Loucy (cell line): ENCODE measurements around the gene STK36.

Experiments
- EZH2phosphoT487 ChIP-seq: fragments of 200-600 bp; IDR thresholded peaks from 2 replicates; pipeline ENCODE4 v1.6.1; 2018; ENCODE audit warnings: antibody characterized with exemption, mild to moderate bottlenecking, moderate library complexity, borderline replicate concordance
- TF ChIP-seq, protein P1 (sequence below): fragments of 200-600 bp; sonication (generic); conservative IDR thresholded peaks from 2 replicates; pipeline ENCODE4 v1.5.1; 2014; ENCODE audit warnings: mild to moderate bottlenecking, antibody characterized with exemption, low read length

DNA sequence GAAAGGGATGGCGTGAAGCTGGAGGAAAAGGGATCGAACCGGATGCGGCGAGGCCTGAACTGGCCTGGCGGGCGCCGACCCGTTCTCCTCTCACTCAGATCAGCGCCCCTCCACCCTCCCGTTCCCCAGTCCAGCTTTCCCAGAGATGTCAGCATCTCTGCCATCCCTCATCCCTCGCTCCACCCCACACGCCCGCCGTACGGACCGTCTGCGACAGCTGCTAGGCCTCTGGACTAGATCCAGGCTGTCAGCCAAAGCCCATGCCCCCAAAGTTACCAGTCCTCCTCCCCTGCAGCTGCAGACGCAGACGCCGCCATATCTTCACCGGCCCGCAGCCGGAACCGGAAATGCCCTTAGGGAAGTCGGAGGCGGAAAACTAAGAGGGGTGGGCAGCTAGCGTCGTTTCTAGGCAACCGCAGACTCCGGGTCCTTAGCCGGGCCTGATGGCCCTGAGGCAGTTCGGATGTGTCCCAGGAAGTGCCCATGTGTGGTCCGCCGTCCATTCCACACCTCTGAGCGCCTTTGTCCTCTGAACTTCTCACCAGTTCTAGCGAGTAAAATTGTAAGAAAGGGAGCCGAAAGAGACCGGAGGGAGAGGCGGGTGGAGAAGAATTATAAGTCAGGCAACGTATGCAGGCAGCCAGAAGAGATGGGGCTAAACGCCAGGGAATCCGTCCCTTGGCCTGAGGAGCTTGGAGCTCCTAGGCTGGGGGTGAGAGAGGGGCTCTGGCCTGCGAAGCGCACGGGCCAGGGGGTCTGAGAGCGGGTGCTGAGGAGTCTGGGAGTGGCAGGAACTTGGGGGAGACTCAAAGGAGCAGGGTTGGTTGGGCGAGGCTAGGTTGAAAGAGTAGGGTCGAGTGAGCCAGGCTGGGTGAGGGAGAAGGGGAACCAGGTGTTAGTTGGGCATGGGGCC, at the start of gene STK36, which contains the start of gene RNF25:
- TF ChIP-seq, protein P1, sequence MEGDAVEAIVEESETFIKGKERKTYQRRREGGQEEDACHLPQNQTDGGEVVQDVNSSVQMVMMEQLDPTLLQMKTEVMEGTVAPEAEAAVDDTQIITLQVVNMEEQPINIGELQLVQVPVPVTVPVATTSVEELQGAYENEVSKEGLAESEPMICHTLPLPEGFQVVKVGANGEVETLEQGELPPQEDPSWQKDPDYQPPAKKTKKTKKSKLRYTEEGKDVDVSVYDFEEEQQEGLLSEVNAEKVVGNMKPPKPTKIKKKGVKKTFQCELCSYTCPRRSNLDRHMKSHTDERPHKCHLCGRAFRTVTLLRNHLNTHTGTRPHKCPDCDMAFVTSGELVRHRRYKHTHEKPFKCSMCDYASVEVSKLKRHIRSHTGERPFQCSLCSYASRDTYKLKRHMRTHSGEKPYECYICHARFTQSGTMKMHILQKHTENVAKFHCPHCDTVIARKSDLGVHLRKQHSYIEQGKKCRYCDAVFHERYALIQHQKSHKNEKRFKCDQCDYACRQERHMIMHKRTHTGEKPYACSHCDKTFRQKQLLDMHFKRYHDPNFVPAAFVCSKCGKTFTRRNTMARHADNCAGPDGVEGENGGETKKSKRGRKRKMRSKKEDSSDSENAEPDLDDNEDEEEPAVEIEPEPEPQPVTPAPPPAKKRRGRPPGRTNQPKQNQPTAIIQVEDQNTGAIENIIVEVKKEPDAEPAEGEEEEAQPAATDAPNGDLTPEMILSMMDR = no peak
- TF ChIP-seq EZH2phosphoT487 = no peak
